Thyroid gland (tissue), 4 donors: Measurements from ENCODE around the gene ANKS1A. TPM values are rescaled to one million over a fixed set of nuclear protein-coding genes. Genes with fewer than 3 reads are reported as not detected.

ENCODE experiments used
- DNase-seq, 2 donors: peaks; one replicate each; pipeline ENCODE4 v3.0.0-alpha.2; 2019
- H3K27ac ChIP-seq, 3 donors: fragments of 200-600 bp; sonication (generic); 1 replicate in 2 of 3; 2 replicates in 1 of 3; pipeline ENCODE4 v1.5.1; 2016 to 2019; ENCODE audit warnings: mild to moderate bottlenecking in 1 of 3, moderate library complexity in 1 of 3
- H3K27me3 ChIP-seq: fragments of 200-600 bp; sonication (generic); one replicate; pipeline ENCODE4 v1.5.1; 2019
- H3K36me3 ChIP-seq, 2 donors: fragments of 200-600 bp; sonication (generic); one replicate each; pipeline ENCODE4 v1.5.1; 2016 to 2019
- H3K4me1 ChIP-seq, 2 donors: fragments of 200-600 bp; sonication (generic); one replicate each; pipeline ENCODE4 v1.5.1; 2017 to 2019
- H3K4me3 ChIP-seq, 3 donors: fragments of 200-600 bp; sonication (generic); replicated peaks in 1 of 3; 1 replicate in 2 of 3; 2 replicates in 1 of 3; pipeline ENCODE4 v1.5.1; 2016; ENCODE audit warnings: mild to moderate bottlenecking in 1 of 3
- H3K9me3 ChIP-seq: fragments of 200-600 bp; sonication (generic); one replicate; pipeline ENCODE4 v1.5.1; 2017
- POLR2A ChIP-seq, 2 donors: fragments of 450-650 bp; IDR thresholded peaks; one replicate each; pipeline ENCODE4 v1.6.1; 2017; ENCODE audit warnings: antibody characterized with exemption in 2 of 2, mild to moderate bottlenecking in 2 of 2, moderate library complexity in 1 of 2
- WGBS, 2 donors: methylation state at CpG; one replicate each; pipeline ENCODE4 v1.1.5; 2017; 5-methylcytosine and 5-hydroxymethylcytosine counted together
- intact Hi-C: fragments of 100-400 bp; cut with DNase I; formaldehyde crosslinking; loops from one replicate; pipeline ENCODE4 v1.15.1; 2023
- total RNA-seq, 4 donors: library from RNA; depleted of rRNA; stranded (reverse); fragments of >200 nt; gene quantifications; one replicate each; pipeline ENCODE4 v1.2.3, GENCODE V29; 2016
- TF ChIP-seq, protein P1 (sequence below), 6 experiments: fragments of 200-600 bp in 3 of 6; fragments of 450-650 bp in 3 of 6; sonication (generic) in 3 of 6; IDR thresholded peaks; one replicate each; pipeline ENCODE4 v1.5.1; 2016 to 2019; ENCODE audit warnings: antibody characterized with exemption in 6 of 6, mild to moderate bottlenecking in 2 of 6, inconsistent platforms in 1 of 6, moderate library complexity in 1 of 6

Gene ANKS1A
- total RNA-seq, 4 donors from 2014 or later: 29.9 to 43.8 (median 34.4) TPM

DNA sequence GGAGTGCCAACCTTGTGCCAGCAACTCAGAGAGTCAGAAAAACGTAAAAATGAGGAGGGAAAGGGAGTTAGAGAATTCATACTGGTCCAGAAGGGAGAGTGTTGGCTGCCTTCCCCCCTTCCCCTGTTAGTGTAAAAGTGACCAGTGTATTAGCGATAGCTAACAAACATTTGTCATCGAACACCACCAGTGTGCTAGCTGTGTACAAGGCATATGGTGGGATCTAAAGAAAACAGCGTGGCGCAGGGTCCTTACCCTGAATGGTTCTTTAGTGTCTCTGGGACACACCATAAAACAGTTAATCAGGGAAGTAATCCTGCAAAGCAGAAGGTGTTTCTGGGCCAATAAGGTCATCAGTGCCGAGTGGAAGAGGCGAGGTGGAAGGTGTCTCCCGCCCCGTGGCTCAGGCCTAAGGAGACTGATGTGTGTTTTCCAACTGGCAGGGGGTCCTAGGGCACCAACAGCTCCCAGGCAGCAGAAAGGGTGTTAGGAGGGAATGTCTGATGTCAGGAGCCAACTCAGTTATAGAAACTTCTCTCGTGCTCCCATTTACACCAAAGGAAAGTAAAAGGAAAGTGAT is 160.2 kb downstream of the ANKS1A start:
- 87 to 91% methylated on average over 10 of the region's 10 CpGs for WGBS, 2 donors

DNA sequence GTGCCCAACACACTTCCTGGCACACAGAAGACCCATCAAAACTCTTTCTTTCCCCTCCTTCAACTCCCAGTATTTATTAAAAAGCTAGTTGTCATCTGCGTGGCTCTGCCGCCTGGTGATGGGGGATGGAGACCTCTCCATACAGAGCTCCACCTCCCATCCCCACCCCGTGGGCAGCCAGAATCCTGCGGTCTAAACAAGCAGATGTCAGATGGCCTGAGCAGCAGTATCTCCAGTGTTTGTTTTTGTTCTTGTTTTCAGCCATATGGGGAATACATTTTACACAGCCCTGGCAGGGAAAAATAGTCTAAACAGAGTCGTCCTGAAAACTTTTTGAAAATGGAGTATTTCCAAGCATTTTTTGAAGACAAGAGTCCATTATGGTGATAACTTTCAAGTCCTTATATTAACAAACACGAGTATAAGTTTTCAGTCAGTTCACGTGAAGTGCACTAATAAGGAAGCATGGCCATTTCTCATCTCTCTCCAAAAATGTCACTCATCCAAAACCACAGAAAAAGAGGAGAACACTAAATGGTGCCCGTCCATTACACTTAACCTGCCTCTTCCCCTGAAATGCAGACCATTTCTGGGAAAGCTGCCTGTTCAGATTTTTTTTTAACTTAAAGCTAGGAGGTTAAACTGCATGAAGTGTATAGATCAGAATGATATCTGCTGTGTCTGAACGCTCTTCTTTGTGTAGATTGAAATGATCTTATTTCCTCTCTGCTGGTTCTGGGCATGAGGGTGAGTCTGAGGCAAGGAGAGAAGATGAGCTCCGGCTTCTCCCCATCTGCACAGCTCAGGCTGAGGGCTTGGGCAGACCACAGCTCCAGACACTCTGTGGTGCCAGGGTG is 161.1 kb downstream of the ANKS1A start:
- peaks cover 36 to 67% of the 10 kb centered on the region in 2 donors for H3K4me1 ChIP-seq
- H3K27me3 ChIP-seq: no peaks in the 10 kb centered on the region
- no peak overlapping the region for H3K4me3 ChIP-seq
- DNase-seq: no peak
- TF ChIP-seq, protein P1, sequence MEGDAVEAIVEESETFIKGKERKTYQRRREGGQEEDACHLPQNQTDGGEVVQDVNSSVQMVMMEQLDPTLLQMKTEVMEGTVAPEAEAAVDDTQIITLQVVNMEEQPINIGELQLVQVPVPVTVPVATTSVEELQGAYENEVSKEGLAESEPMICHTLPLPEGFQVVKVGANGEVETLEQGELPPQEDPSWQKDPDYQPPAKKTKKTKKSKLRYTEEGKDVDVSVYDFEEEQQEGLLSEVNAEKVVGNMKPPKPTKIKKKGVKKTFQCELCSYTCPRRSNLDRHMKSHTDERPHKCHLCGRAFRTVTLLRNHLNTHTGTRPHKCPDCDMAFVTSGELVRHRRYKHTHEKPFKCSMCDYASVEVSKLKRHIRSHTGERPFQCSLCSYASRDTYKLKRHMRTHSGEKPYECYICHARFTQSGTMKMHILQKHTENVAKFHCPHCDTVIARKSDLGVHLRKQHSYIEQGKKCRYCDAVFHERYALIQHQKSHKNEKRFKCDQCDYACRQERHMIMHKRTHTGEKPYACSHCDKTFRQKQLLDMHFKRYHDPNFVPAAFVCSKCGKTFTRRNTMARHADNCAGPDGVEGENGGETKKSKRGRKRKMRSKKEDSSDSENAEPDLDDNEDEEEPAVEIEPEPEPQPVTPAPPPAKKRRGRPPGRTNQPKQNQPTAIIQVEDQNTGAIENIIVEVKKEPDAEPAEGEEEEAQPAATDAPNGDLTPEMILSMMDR (IDR thresholded peaks at IDR 0.05): no peak
- no peak for TF ChIP-seq POLR2A (IDR thresholded peaks at IDR 0.05)
- 61 to 73% methylated on average over 10 of the region's 10 CpGs for WGBS, 2 donors
- no peaks in the 10 kb centered on the region for H3K36me3 ChIP-seq
- H3K27ac ChIP-seq: peak overlapping the region in 2 of 3 donors; percentile 8 to 30
- intact Hi-C loops: no loop called here
- no peaks in the 10 kb centered on the region for H3K9me3 ChIP-seq

More for the DNA sequence above, 160.2 kb downstream of the ANKS1A start:
- Histone ChIP-seq H3K4me3 (no peak overlapping the region), H3K4me1 (peaks cover 44 to 76% of the 10 kb centered on the region in 2 donors), H3K27me3 (no peaks in the 10 kb centered on the region), H3K9me3 (no peaks in the 10 kb centered on the region), H3K36me3 (no peaks in the 10 kb centered on the region), H3K27ac (peak overlapping the region in 1 of 3 donors; percentile 60)
- TF ChIP-seq, protein P1 (IDR thresholded peaks at IDR 0.05): no peak
- no peak for TF ChIP-seq POLR2A (IDR thresholded peaks at IDR 0.05)
- no peak for DNase-seq
- intact Hi-C loops: no loop called here

DNA sequence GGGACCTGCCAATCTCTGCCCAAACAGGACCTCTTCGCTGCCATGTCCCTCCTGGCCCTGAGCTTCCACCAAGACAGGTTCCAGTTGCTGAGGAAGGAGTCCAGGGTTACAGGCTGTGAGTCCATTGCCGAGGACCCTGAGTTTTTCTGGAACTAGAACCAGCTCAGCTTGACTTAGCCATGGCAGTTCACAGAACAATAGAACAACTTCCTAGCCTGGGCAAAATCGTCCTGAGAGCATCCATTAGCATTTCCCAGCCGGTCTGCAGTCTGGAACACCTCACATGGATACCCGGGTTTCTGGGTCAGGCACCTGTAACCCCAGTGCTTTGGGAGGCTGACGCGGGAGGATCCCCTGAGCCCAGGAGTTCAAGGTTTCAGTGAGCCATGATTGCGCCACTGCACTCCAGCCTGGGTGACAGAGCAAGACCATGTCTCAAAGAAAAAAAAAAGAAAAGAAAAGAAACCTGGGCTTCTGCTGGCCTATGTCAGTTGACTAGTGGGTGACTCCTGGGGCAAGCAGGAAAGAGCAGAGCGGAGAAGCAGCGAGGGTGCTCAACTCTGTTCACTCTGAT is 161.8 kb downstream of the ANKS1A start:
- intact Hi-C loops: no loop called here

DNA sequence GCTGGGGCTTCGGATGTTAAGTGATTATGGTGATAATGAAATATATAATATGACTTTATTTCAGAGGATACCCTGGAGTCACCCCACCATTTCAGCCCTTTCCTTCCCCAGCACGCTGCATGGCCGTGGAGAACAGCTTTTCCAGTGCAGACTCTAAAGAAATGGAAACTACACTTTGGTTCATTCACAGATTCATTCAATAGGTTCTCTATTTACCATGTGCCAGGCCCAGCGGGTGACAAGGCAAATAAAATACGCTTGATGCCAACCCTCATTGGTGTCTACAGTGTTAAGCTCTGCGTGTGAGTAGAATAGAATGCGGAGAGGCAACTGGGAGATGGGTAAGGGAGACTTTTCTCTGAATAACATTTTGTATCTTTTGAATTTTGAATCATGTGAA is 162.3 kb downstream of the ANKS1A start:
- 98 to 99% methylated on average over 7 of the region's 7 CpGs for WGBS, 2 donors
- no peaks in the 10 kb centered on the region for H3K9me3 ChIP-seq
- peaks cover 23 to 55% of the 10 kb centered on the region in 2 donors for H3K4me1 ChIP-seq
- H3K36me3 ChIP-seq: no peaks in the 10 kb centered on the region
- H3K27me3 ChIP-seq: no peaks in the 10 kb centered on the region
- TF ChIP-seq POLR2A (IDR thresholded peaks at IDR 0.05): no peak
- TF ChIP-seq, protein P1 (IDR thresholded peaks at IDR 0.05): no peak
- DNase-seq: no peak
- intact Hi-C loops: no loop called here
- H3K4me3 ChIP-seq: no peak overlapping the region
- no peak overlapping the region for H3K27ac ChIP-seq

More for the DNA sequence above, 161.8 kb downstream of the ANKS1A start:
- no peak for DNase-seq
- Histone ChIP-seq H3K4me1 (peaks cover 28 to 60% of the 10 kb centered on the region in 2 donors), H3K4me3 (no peak overlapping the region), H3K36me3 (no peaks in the 10 kb centered on the region), H3K27me3 (no peaks in the 10 kb centered on the region), H3K27ac (peak overlapping the region in 1 of 3 donors; percentile 8), H3K9me3 (no peaks in the 10 kb centered on the region)
- WGBS, 2 donors: 94 to 96% methylated on average over 8 to 10 of the region's 10 CpGs
- no peak for TF ChIP-seq POLR2A (IDR thresholded peaks at IDR 0.05)
- TF ChIP-seq, protein P1 (IDR thresholded peaks at IDR 0.05): no peak
